CD4-positive, alpha-beta T cell (primary cell): Measurements from ENCODE around the gene IGFL2. TPM values are rescaled to one million over a fixed set of nuclear protein-coding genes. Genes with fewer than 3 reads are reported as not detected.

Experiments
- ATAC-seq: fragments of 200-7000 bp; cut with Tn5 transposase; one replicate; pipeline ENCODE4 v1.10.0; 2022; ENCODE audit warnings: mild to moderate bottlenecking; ENCODE audit not compliant: poor library complexity
- CTCF ChIA-PET: fragments of 350-600 bp; sonication (Branson Sonifier 250); formaldehyde crosslinking; loops from one replicate; lab custom pipeline; 2021; ENCODE audit warnings: antibody characterized with exemption, inconsistent platforms; lab: Charles Lee
- POLR2A ChIA-PET: fragments of 350-600 bp; sonication (Branson Sonifier 250); formaldehyde crosslinking; loops from one replicate; lab custom pipeline; 2021; ENCODE audit warnings: antibody characterized with exemption, inconsistent platforms; lab: Charles Lee
- DNase-seq, 14 experiments: peaks; one replicate each; pipeline ENCODE4 v3.0.0-alpha.2; 2013 to 2020; ENCODE audit warnings: mixed read lengths in 2 of 14
- H3K27ac ChIP-seq, 2 donors: one replicate each; pipeline versions ENCODE4 v1.5.1 to v1.7.0; 2013; ENCODE audit warnings: low read length in 2 of 2, low read depth in 1 of 2, mild to moderate bottlenecking in 1 of 2
- H3K27me3 ChIP-seq, 2 experiments: 1 replicate in 1 of 2; 2 replicates in 1 of 2; pipeline versions ENCODE4 v1.6.1 to v1.7.0; 2013; ENCODE audit warnings: low read length in 2 of 2, control low read depth in 1 of 2, mild to moderate bottlenecking in 1 of 2, moderate library complexity in 1 of 2; ENCODE audit not compliant: insufficient read depth in 2 of 2, control insufficient read depth in 1 of 2
- H3K36me3 ChIP-seq: one replicate; pipeline ENCODE4 v1.6.1; 2013; ENCODE audit warnings: low read length, control low read depth; ENCODE audit not compliant: insufficient read depth
- H3K4me1 ChIP-seq: one replicate; pipeline ENCODE4 v1.6.1; 2013; ENCODE audit warnings: low read length, control low read depth; ENCODE audit not compliant: insufficient read depth
- H3K4me3 ChIP-seq: one replicate; pipeline ENCODE4 v1.5.1; 2013; ENCODE audit warnings: mild to moderate bottlenecking, low read length, moderate library complexity
- H3K9me3 ChIP-seq, 2 experiments: 1 replicate in 1 of 2; 2 replicates in 1 of 2; pipeline versions ENCODE4 v1.6.1 to v1.7.0; 2013; ENCODE audit warnings: low read length in 2 of 2, mild to moderate bottlenecking in 2 of 2, control low read depth in 1 of 2, moderate library complexity in 1 of 2; ENCODE audit not compliant: control insufficient read depth in 1 of 2, insufficient read depth in 1 of 2
- H3K27ac Mint-ChIP-seq: one replicate; pipeline ENCODE4 v1.8.0; 2020; ENCODE audit warnings: mixed read lengths
- H3K27me3 Mint-ChIP-seq: one replicate; pipeline ENCODE4 v1.8.0; 2021; ENCODE audit warnings: mixed read lengths
- H3K36me3 Mint-ChIP-seq: one replicate; pipeline ENCODE4 v1.8.0; 2021; ENCODE audit warnings: low read depth, mixed read lengths
- H3K4me1 Mint-ChIP-seq: one replicate; pipeline ENCODE4 v1.8.0; 2021; ENCODE audit warnings: low read depth, mixed read lengths
- H3K4me3 Mint-ChIP-seq: one replicate; pipeline ENCODE4 v1.8.0; 2020; ENCODE audit warnings: mild to moderate bottlenecking, mixed read lengths
- H3K9me3 Mint-ChIP-seq: one replicate; pipeline ENCODE4 v1.8.0; 2020; ENCODE audit warnings: mixed read lengths
- intact Hi-C, 2 experiments: fragments of 100-400 bp; cut with DNase I in 1 of 2; cut with micrococcal nuclease in 1 of 2; formaldehyde crosslinking; loops; one replicate each; pipeline versions ENCODE4 v1.15.1 to v1.9.0; 2023 to 2025; cut with DNase I, micrococcal nuclease
- total RNA-seq, 174 experiments: library from RNA in 2 of 174; stranded (reverse) in 2 of 174; gene quantifications; one replicate each; pipeline ENCODE4 v1.2.3 and lab custom pipeline; 2021 to 2026
- TF ChIP-seq, protein P1 (sequence below): fragments of 200-600 bp; IDR thresholded peaks from one replicate; pipeline ENCODE4 v1.8.0; 2022; ENCODE audit warnings: antibody characterized with exemption, mild to moderate bottlenecking

Gene IGFL2
- total RNA-seq, 2 experiments from 2014 or later = not detected

DNA sequence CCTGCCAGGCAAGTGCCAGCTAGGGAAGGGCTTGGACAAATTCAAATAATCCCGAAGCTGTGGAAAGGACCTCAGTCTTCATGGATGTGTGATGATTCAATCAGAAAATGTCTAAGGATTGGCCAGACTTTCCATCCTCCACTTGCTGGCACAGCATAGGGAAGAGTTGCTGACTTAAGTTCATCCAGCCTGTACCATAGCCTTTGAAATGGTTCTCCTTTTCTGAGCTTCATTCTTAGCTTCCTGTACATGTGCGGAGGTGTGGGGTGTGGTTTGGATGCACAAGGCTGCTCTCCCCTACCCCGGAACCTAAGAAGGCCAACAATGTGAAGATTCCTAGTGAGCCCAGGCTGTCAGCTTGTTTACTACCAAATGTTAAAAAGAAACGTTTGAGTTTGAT, 22.6 kb upstream of the IGFL2 start:
- no peaks in the 10 kb centered on the region for H3K9me3 Mint-ChIP-seq
- DNase-seq (no peak), ATAC-seq (no peak)
- peaks cover 64% of the 10 kb centered on the region for H3K27me3 Mint-ChIP-seq
- H3K27me3 ChIP-seq = peaks cover 4 to 33% of the 10 kb centered on the region in 2 experiments
- no peaks in the 10 kb centered on the region for H3K36me3 Mint-ChIP-seq
- H3K4me1 ChIP-seq = no peaks in the 10 kb centered on the region
- no peaks in the 10 kb centered on the region for H3K36me3 ChIP-seq
- ChIA-PET CTCF (no interaction called here), POLR2A (no interaction called here)
- no peak overlapping the region for H3K27ac Mint-ChIP-seq
- H3K4me3 ChIP-seq = no peak overlapping the region
- no peaks in the 10 kb centered on the region for H3K9me3 ChIP-seq
- TF ChIP-seq, protein P1, sequence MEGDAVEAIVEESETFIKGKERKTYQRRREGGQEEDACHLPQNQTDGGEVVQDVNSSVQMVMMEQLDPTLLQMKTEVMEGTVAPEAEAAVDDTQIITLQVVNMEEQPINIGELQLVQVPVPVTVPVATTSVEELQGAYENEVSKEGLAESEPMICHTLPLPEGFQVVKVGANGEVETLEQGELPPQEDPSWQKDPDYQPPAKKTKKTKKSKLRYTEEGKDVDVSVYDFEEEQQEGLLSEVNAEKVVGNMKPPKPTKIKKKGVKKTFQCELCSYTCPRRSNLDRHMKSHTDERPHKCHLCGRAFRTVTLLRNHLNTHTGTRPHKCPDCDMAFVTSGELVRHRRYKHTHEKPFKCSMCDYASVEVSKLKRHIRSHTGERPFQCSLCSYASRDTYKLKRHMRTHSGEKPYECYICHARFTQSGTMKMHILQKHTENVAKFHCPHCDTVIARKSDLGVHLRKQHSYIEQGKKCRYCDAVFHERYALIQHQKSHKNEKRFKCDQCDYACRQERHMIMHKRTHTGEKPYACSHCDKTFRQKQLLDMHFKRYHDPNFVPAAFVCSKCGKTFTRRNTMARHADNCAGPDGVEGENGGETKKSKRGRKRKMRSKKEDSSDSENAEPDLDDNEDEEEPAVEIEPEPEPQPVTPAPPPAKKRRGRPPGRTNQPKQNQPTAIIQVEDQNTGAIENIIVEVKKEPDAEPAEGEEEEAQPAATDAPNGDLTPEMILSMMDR = no peak
- no peak overlapping the region for H3K4me3 Mint-ChIP-seq
- H3K27ac ChIP-seq = no peak overlapping the region
- intact Hi-C loops = no loop called here
- H3K4me1 Mint-ChIP-seq = no peaks in the 10 kb centered on the region

DNA sequence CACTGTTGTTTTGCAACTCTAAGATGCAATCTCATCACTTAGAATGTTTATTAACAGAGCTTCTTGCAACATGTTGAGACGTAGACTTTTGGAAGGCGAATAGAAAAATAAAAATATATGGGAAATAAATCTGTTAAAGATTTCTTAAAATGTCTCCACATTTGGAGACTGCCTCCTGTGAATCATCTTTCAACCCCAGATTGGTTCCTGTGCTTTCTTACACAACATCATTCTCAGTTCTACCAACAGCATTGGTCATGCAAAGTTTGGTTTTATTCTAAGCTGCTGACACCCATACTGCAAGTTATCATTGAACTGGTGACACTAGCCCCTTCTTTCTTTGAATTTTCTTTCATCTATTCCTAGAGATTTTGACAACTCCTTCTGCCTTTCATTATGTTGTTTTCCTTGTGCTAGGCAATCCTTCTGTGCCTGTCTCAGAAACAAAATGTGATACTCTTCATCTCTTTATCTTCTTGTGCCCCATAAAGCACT, 21.9 kb upstream of the IGFL2 start:
- Histone ChIP-seq H3K27ac (no peak overlapping the region), H3K27me3 (peaks cover 4 to 31% of the 10 kb centered on the region in 2 experiments), H3K36me3 (no peaks in the 10 kb centered on the region), H3K4me1 (no peaks in the 10 kb centered on the region), H3K4me3 (no peak overlapping the region), H3K9me3 (no peaks in the 10 kb centered on the region)
- Mint-ChIP-seq H3K36me3 (no peaks in the 10 kb centered on the region), H3K4me3 (no peak overlapping the region), H3K27ac (no peak overlapping the region), H3K9me3 (no peaks in the 10 kb centered on the region), H3K27me3 (peaks cover 65% of the 10 kb centered on the region), H3K4me1 (no peaks in the 10 kb centered on the region)
- DNase-seq (no peak), ATAC-seq (no peak)
- intact Hi-C loops = no loop called here
- TF ChIP-seq, protein P1 = no peak
- CTCF ChIA-PET = no interaction called here
- POLR2A ChIA-PET = no interaction called here

DNA sequence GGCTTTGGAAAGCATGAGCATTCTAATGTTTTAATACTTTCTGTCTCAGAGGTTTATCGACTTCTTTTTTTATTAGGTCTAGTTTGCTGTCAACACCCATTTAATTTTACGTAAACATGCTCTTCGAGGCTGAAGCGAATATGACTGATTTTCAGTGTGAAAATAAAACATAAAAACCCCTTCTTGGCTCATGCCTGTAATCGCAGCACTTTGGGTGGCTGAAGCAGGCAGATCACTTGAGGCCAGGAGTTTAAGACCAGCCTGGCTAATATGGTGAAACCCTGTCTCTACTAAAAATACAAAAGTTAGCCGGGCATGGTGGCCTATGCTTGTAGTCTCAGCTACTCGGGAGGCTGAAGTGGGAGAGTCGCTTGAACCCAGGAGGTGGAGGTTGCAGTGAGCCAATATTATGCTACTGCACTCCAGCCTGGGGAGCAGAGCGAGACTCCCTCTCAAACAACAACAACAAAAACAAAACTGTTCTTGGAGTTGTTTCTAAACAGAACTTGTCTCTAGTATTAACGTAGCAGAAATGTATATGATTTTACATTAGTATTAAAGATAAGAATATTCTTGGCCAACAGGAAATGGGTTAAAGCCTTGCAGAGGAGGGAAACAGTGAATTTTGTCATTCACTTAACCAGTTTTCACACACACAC, 16.4 kb upstream of the IGFL2 start:
- TF ChIP-seq, protein P1 = no peak
- ATAC-seq (no peak), DNase-seq (no peak)
- H3K27me3 ChIP-seq = peaks cover 4 to 27% of the 10 kb centered on the region in 2 experiments
- no peaks in the 10 kb centered on the region for H3K36me3 ChIP-seq
- Mint-ChIP-seq H3K27me3 (peaks cover 83% of the 10 kb centered on the region), H3K27ac (no peak overlapping the region), H3K9me3 (no peaks in the 10 kb centered on the region), H3K4me3 (no peak overlapping the region), H3K36me3 (no peaks in the 10 kb centered on the region), H3K4me1 (no peaks in the 10 kb centered on the region)
- CTCF ChIA-PET = no interaction called here
- no peak overlapping the region for H3K27ac ChIP-seq
- POLR2A ChIA-PET = no interaction called here
- H3K4me1 ChIP-seq = no peaks in the 10 kb centered on the region
- intact Hi-C loops = no loop called here
- no peaks in the 10 kb centered on the region for H3K9me3 ChIP-seq
- H3K4me3 ChIP-seq = no peak overlapping the region
